A673 (cell line): ENCODE results near the gene FYTTD1. TPM values are rescaled to one million over a fixed set of nuclear protein-coding genes. Genes with fewer than 3 reads are reported as not detected.
A peak's percentile ranks its signal among the peaks of the same experiment; 100 is the strongest.

Experiments
- BruUV-seq: library from RNA; stranded (reverse); fragments of 400-500 nt; replicated peaks from 2 replicates; lab custom pipeline; 2021; lab: Mats Ljungman, UMichigan
- CTCF ChIA-PET: fragments of 300-600 bp; sonication (Branson Sonifier 250); formaldehyde crosslinking; loops from one replicate; lab custom pipeline; 2022; ENCODE audit warnings: antibody characterized with exemption; lab: Charles Lee
- POLR2A ChIA-PET: fragments of 300-600 bp; sonication (Branson Sonifier 250); formaldehyde crosslinking; loops from one replicate; lab custom pipeline; 2022; ENCODE audit warnings: antibody characterized with exemption; ENCODE audit not compliant: low non-redundant PET; lab: Charles Lee
- DNase-seq: peaks from one replicate; pipeline ENCODE4 v3.0.0-alpha.2; 2015; ENCODE audit warnings: low spot score
- H3K27ac ChIP-seq: fragments of 200-600 bp; sonication (generic); 2 replicates; pipeline ENCODE4 v1.5.1; 2016; ENCODE audit warnings: mixed run types, low read depth, mild to moderate bottlenecking, mixed read lengths, antibody characterized with exemption, low read length; ENCODE audit not compliant: poor library complexity, severe bottlenecking
- H3K27me3 ChIP-seq: fragments of 200-600 bp; sonication (generic); replicated peaks from 2 replicates; pipeline ENCODE4 v1.6.1; 2017; ENCODE audit warnings: mixed run types, low read depth, mild to moderate bottlenecking, mixed read lengths, antibody characterized with exemption, low read length; ENCODE audit not compliant: insufficient read depth, poor library complexity
- H3K36me3 ChIP-seq: fragments of 200-600 bp; sonication (generic); 2 replicates; pipeline ENCODE4 v1.6.1; 2016; ENCODE audit warnings: mixed run types, mild to moderate bottlenecking, mixed read lengths, antibody characterized with exemption, low read length; ENCODE audit not compliant: insufficient read depth, poor library complexity, severe bottlenecking
- H3K4me1 ChIP-seq: fragments of 200-600 bp; sonication (generic); 2 replicates; pipeline ENCODE4 v1.6.1; 2017; ENCODE audit warnings: mixed run types, mild to moderate bottlenecking, mixed read lengths, antibody characterized with exemption, low read length; ENCODE audit not compliant: insufficient read depth, poor library complexity, severe bottlenecking
- H3K4me3 ChIP-seq: fragments of 200-600 bp; sonication (generic); 2 replicates; pipeline ENCODE4 v1.5.1; 2016; ENCODE audit warnings: low read depth, mixed run types, mild to moderate bottlenecking, mixed read lengths, low read length; ENCODE audit not compliant: poor library complexity, severe bottlenecking
- H3K9me3 ChIP-seq: fragments of 200-600 bp; sonication (generic); 2 replicates; pipeline ENCODE4 v1.6.1; 2016; ENCODE audit warnings: mixed run types, low read depth, mild to moderate bottlenecking, mixed read lengths, antibody characterized with exemption, low read length; ENCODE audit not compliant: poor library complexity, severe bottlenecking
- EZH2 ChIP-seq: fragments of 200-600 bp; sonication (generic); IDR thresholded peaks from 2 replicates; pipeline ENCODE4 v1.6.1; 2017; ENCODE audit warnings: borderline replicate concordance, low read depth, mild to moderate bottlenecking, mixed read lengths, antibody characterized with exemption, low read length; ENCODE audit not compliant: poor library complexity, severe bottlenecking
- intact Hi-C: fragments of 100-400 bp; cut with micrococcal nuclease; formaldehyde crosslinking; loops from one replicate; pipeline ENCODE4 v1.10.0; 2022; ENCODE audit not compliant: unreplicated experiment
- total RNA-seq: library from RNA; stranded (reverse); gene quantifications from 2 replicates; pipeline ENCODE4 v1.2.3, GENCODE V29; 2021
- TF ChIP-seq, protein P1 (sequence below): fragments of 300-800, 200-600 bp; sonication (generic); conservative IDR thresholded peaks from 2 replicates; pipeline ENCODE4 v1.5.1; 2017; ENCODE audit warnings: low read depth, mild to moderate bottlenecking, antibody characterized with exemption, low read length, moderate library complexity, mixed read lengths

Gene FYTTD1
- total RNA-seq, 1 experiment from 2014 or later = 89.7 TPM

DNA sequence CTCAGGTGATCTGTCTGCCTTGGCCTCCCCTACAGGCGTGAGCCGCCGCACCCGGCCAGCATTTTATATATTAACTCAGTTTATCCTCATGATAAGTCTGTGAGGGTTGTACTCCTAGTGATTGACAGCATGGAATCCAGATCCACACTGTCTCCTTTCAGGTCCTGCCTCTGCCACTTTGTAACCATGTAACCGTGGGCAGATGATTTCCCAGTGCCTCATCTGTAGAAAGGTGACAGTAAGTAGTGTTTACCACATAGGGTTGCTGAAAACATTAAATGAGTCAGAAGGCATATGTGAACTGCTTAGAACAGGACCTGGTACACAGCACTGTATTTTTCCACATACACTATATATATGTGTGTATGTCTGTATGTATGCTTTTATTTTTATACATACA is 2.4 kb downstream of the FYTTD1 start:
- intact Hi-C loops = no loop called here
- TF ChIP-seq, protein P1, sequence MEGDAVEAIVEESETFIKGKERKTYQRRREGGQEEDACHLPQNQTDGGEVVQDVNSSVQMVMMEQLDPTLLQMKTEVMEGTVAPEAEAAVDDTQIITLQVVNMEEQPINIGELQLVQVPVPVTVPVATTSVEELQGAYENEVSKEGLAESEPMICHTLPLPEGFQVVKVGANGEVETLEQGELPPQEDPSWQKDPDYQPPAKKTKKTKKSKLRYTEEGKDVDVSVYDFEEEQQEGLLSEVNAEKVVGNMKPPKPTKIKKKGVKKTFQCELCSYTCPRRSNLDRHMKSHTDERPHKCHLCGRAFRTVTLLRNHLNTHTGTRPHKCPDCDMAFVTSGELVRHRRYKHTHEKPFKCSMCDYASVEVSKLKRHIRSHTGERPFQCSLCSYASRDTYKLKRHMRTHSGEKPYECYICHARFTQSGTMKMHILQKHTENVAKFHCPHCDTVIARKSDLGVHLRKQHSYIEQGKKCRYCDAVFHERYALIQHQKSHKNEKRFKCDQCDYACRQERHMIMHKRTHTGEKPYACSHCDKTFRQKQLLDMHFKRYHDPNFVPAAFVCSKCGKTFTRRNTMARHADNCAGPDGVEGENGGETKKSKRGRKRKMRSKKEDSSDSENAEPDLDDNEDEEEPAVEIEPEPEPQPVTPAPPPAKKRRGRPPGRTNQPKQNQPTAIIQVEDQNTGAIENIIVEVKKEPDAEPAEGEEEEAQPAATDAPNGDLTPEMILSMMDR = no peak
- no peak for TF ChIP-seq EZH2
- DNase-seq = no peak
- Histone ChIP-seq H3K9me3 (no peaks in the 10 kb centered on the region), H3K27ac (no peak overlapping the region), H3K27me3 (no peaks in the 10 kb centered on the region), H3K4me1 (no peaks in the 10 kb centered on the region), H3K36me3 (no peaks in the 10 kb centered on the region), H3K4me3 (peak overlapping the region; percentile 86)
- CTCF ChIA-PET = no interaction called here
- no TSS peak for BruUV-seq
- POLR2A ChIA-PET = no interaction called here

DNA sequence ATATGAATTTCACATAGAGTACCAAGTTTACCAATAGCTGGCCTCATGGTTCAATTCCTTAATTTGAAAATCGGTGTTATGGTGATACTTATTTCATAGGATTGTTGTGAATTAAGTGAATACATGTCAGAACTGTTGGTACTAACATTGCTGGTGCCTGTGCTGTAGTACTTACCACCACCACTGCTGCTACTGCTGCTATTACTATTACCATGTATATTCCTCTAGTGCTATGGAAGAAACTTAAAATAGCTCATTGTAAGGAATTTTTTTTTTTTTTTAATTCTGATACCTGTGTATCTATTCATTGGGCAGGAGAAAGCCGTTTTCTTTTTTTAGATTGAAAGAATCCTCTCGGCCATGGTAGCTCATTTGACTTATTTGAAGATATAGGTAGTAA is 3.6 kb downstream of the FYTTD1 start:
- Histone ChIP-seq H3K27ac (no peak overlapping the region), H3K27me3 (no peaks in the 10 kb centered on the region), H3K36me3 (peaks cover 3% of the 10 kb centered on the region), H3K4me1 (no peaks in the 10 kb centered on the region), H3K9me3 (no peaks in the 10 kb centered on the region), H3K4me3 (no peak overlapping the region)
- intact Hi-C loops = no loop called here
- POLR2A ChIA-PET = no interaction called here
- CTCF ChIA-PET = no interaction called here
- no TSS peak for BruUV-seq
- TF ChIP-seq, protein P1 = no peak
- no peak for TF ChIP-seq EZH2
- DNase-seq = no peak

DNA sequence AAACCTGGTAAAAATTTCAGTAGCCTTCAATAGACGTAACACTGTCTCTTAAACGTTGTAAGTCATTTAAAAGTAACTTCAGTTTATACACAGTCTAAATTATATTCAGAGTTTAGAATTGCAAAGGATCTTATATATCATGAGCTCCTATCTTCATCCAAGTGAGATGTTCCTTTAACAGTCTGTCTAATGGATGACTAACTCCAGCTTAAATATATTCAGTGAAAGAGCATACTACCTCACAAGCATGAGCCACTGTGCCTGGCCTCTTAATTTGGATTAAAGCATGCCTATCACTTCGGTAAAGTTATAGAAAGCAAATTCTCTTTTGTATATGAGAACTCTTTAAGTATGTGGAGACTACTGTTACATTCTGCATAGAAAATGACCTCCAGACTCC is 7.0 kb downstream of the FYTTD1 start:
- no peaks in the 10 kb centered on the region for H3K27me3 ChIP-seq
- no peaks in the 10 kb centered on the region for H3K9me3 ChIP-seq
- BruUV-seq = no TSS peak
- H3K4me3 ChIP-seq = no peak overlapping the region
- no peak for DNase-seq
- TF ChIP-seq, protein P1 = no peak
- TF ChIP-seq EZH2 = no peak
- H3K36me3 ChIP-seq = peaks cover 8% of the 10 kb centered on the region
- no peaks in the 10 kb centered on the region for H3K4me1 ChIP-seq
- ChIA-PET CTCF (no interaction called here), POLR2A (no interaction called here)
- peak overlapping the region; percentile 7 for H3K27ac ChIP-seq
- intact Hi-C loops = no loop called here
